Neural crest cell (in vitro differentiated cells): ENCODE data around the gene PRPF18. TPM values are rescaled to one million over a fixed set of nuclear protein-coding genes. Genes with fewer than 3 reads are reported as not detected.

Experiments
- DNase-seq: peaks from one replicate; pipeline ENCODE4 v3.0.0; 2021; ENCODE audit warnings: low read depth, mixed read lengths, low spot score
- H3K27ac Mint-ChIP-seq: one replicate; pipeline ENCODE4 v1.8.0; 2021; ENCODE audit warnings: mild to moderate bottlenecking, mixed read lengths; ENCODE audit not compliant: unreplicated experiment
- H3K27me3 Mint-ChIP-seq: 2 replicates; pipeline ENCODE4 v1.8.0; 2021; ENCODE audit warnings: low read depth, mild to moderate bottlenecking, mixed read lengths
- H3K36me3 Mint-ChIP-seq: 2 replicates; pipeline ENCODE4 v1.8.0; 2021; ENCODE audit warnings: low read depth, mild to moderate bottlenecking, mixed read lengths
- H3K4me1 Mint-ChIP-seq: 2 replicates; pipeline ENCODE4 v1.8.0; 2021; ENCODE audit warnings: mixed read lengths
- H3K4me3 Mint-ChIP-seq: one replicate; pipeline ENCODE4 v1.8.0; 2021; ENCODE audit warnings: mild to moderate bottlenecking, mixed read lengths
- H3K9me3 Mint-ChIP-seq: 2 replicates; pipeline ENCODE4 v1.8.0; 2021; ENCODE audit warnings: mixed read lengths
- CTCF ChIP-seq: fragments of 200-600 bp; sonication (generic); conservative IDR thresholded peaks from 2 replicates; pipeline ENCODE4 v1.5.0; 2021; ENCODE audit warnings: antibody characterized with exemption, mild to moderate bottlenecking
- total RNA-seq: library from RNA; stranded (reverse); gene quantifications from 2 replicates; pipeline ENCODE4 v1.2.1, GENCODE V29; 2021

The PRPF18 gene
- total RNA-seq, 1 donor from 2014 or later, result 14.6 TPM

- H3K27ac Mint-ChIP-seq, result no peak overlapping the region
- H3K27me3 Mint-ChIP-seq, result no peaks in the 10 kb centered on the region
- no peak for DNase-seq
- TF ChIP-seq CTCF, result no peak
- H3K9me3 Mint-ChIP-seq, result no peaks in the 10 kb centered on the region
- no peak overlapping the region for H3K4me3 Mint-ChIP-seq
- peaks cover 6% of the 10 kb centered on the region for H3K4me1 Mint-ChIP-seq
- peaks cover 6% of the 10 kb centered on the region for H3K36me3 Mint-ChIP-seq
Observed at GRCh38 chr10:13604357-13605040, 17.7 kb downstream of the PRPF18 start.

- no peak overlapping the region for H3K4me3 Mint-ChIP-seq
Observed at GRCh38 chr10:13608246-13608853, 21.6 kb downstream of the PRPF18 start.

GRCh38 chr10:13612654-13613373 lies 26.0 kb downstream of the PRPF18 start:
- no peak overlapping the region for H3K27ac Mint-ChIP-seq
- no peak for TF ChIP-seq CTCF
- H3K27me3 Mint-ChIP-seq, result no peaks in the 10 kb centered on the region
- H3K9me3 Mint-ChIP-seq, result no peaks in the 10 kb centered on the region
- DNase-seq, result no peak
- H3K36me3 Mint-ChIP-seq, result peaks cover 11% of the 10 kb centered on the region
- peaks cover 29% of the 10 kb centered on the region for H3K4me1 Mint-ChIP-seq
- no peak overlapping the region for H3K4me3 Mint-ChIP-seq

More at GRCh38 chr10:13608246-13608853, 21.6 kb downstream of the PRPF18 start:
- Mint-ChIP-seq H3K27ac (peak overlapping the region; percentile 72), H3K27me3 (no peaks in the 10 kb centered on the region), H3K36me3 (peaks cover 6% of the 10 kb centered on the region), H3K9me3 (no peaks in the 10 kb centered on the region), H3K4me1 (peaks cover 13% of the 10 kb centered on the region)
- TF ChIP-seq CTCF, result no peak
- no peak for DNase-seq

GRCh38 chr10:13613519-13613918 lies 26.8 kb downstream of the PRPF18 start:
- H3K4me1 Mint-ChIP-seq, result peaks cover 25% of the 10 kb centered on the region
- no peaks in the 10 kb centered on the region for H3K9me3 Mint-ChIP-seq
- peak; percentile 64 for TF ChIP-seq CTCF
- peak; percentile 5 for DNase-seq
- no peak overlapping the region for H3K27ac Mint-ChIP-seq
- H3K27me3 Mint-ChIP-seq, result no peaks in the 10 kb centered on the region
- peaks cover 11% of the 10 kb centered on the region for H3K36me3 Mint-ChIP-seq
- H3K4me3 Mint-ChIP-seq, result no peak overlapping the region

- Mint-ChIP-seq H3K36me3 (peaks cover 11% of the 10 kb centered on the region), H3K27me3 (no peaks in the 10 kb centered on the region), H3K9me3 (no peaks in the 10 kb centered on the region), H3K4me3 (no peak overlapping the region), H3K27ac (no peak overlapping the region), H3K4me1 (peaks cover 23% of the 10 kb centered on the region)
- peak; percentile 15 for TF ChIP-seq CTCF
- DNase-seq, result no peak
Observed at GRCh38 chr10:13614530-13615332, 28.0 kb downstream of the PRPF18 start.
